B cell (primary cell): ENCODE results near the gene ZER1. TPM values are rescaled to one million over a fixed set of nuclear protein-coding genes. Genes with fewer than 3 reads are reported as not detected.

Source experiments
- ATAC-seq: fragments of 200-7000 bp; cut with Tn5 transposase; one replicate; pipeline ENCODE4 v1.10.0; 2021; ENCODE audit warnings: low read depth, mild to moderate bottlenecking, moderate number of reproducible peaks, moderate library complexity
- CTCF ChIA-PET: fragments of 350-600 bp; sonication (Branson Sonifier 250); formaldehyde crosslinking; loops from one replicate; lab custom pipeline; 2021; ENCODE audit warnings: antibody characterized with exemption, inconsistent platforms; lab: Charles Lee
- POLR2A ChIA-PET: fragments of 350-600 bp; sonication (Branson Sonifier 250); formaldehyde crosslinking; loops from one replicate; lab custom pipeline; 2021; ENCODE audit warnings: antibody characterized with exemption; lab: Charles Lee
- DNase-seq: peaks from one replicate; pipeline ENCODE4 v3.0.0; 2013
- H2AFZ ChIP-seq: 2 replicates; pipeline ENCODE4 v1.6.1; 2012; ENCODE audit warnings: mild to moderate bottlenecking, low read depth, low read length; ENCODE audit not compliant: insufficient read depth, poor library complexity, severe bottlenecking
- H3K27ac ChIP-seq, 2 donors: 1 replicate in 1 of 2; 2 replicates in 1 of 2; pipeline ENCODE4 v1.5.1; 2012 to 2013; ENCODE audit warnings: low read length in 2 of 2, mild to moderate bottlenecking in 2 of 2, moderate library complexity in 1 of 2
- H3K27me3 ChIP-seq, 4 experiments: fragments of 200-600 bp in 1 of 4; sonication (generic) in 1 of 4; replicated peaks in 1 of 4; 1 replicate in 2 of 4; 2 replicates in 2 of 4; pipeline versions ENCODE4 v1.6.1 to v1.7.0; 2013 to 2016; ENCODE audit warnings: low read length in 3 of 4, mild to moderate bottlenecking in 2 of 4, mixed read lengths in 1 of 4, moderate library complexity in 1 of 4; ENCODE audit not compliant: insufficient read depth in 4 of 4, control insufficient read depth in 3 of 4; ENCODE audit errors: control extremely low read depth in 1 of 4
- H3K36me3 ChIP-seq, 2 experiments: replicated peaks in 1 of 2; 1 replicate in 1 of 2; 2 replicates in 1 of 2; pipeline versions ENCODE4 v1.6.1 to v1.7.1; 2013; ENCODE audit warnings: low read length in 1 of 2; ENCODE audit not compliant: insufficient read depth in 2 of 2, control insufficient read depth in 1 of 2; ENCODE audit errors: control extremely low read depth in 1 of 2, extremely low read depth in 1 of 2
- H3K4me1 ChIP-seq, 2 donors: fragments of 200-600 bp in 1 of 2; sonication (generic) in 1 of 2; 1 replicate in 1 of 2; 2 replicates in 1 of 2; pipeline versions ENCODE4 v1.5.1 to v1.6.1; 2013 to 2017; ENCODE audit warnings: low read length in 2 of 2; ENCODE audit not compliant: control insufficient read depth in 2 of 2, insufficient read depth in 2 of 2
- H3K4me2 ChIP-seq: replicated peaks from 2 replicates; pipeline ENCODE3; 2012; ENCODE audit warnings: mild to moderate bottlenecking, low read depth, low read length; ENCODE audit not compliant: poor library complexity, severe bottlenecking
- H3K4me3 ChIP-seq, 5 experiments: fragments of 200-600 bp in 1 of 5; sonication (generic) in 1 of 5; 1 replicate in 3 of 5; 2 replicates in 2 of 5; pipeline versions ENCODE4 v1.5.1 to v1.7.0; 2011 to 2016; ENCODE audit warnings: low read length in 4 of 5, mild to moderate bottlenecking in 4 of 5, low read depth in 2 of 5, control low read depth in 1 of 5, moderate library complexity in 1 of 5; ENCODE audit not compliant: insufficient read depth in 1 of 5; ENCODE audit errors: control extremely low read depth in 1 of 5, extremely low read depth in 1 of 5
- H3K79me2 ChIP-seq: fragments of 200-600 bp; sonication (generic); one replicate; pipeline ENCODE4 v1.6.0; 2016; ENCODE audit warnings: low read length; ENCODE audit not compliant: control insufficient read depth, insufficient read depth
- H3K9ac ChIP-seq: fragments of 200-600 bp; sonication (generic); 2 replicates; pipeline ENCODE4 v1.6.1; 2017; ENCODE audit warnings: mild to moderate bottlenecking, low read length, moderate library complexity
- H3K9me3 ChIP-seq, 3 donors: one replicate each; pipeline versions ENCODE4 v1.6.1 to v1.7.1; 2013; ENCODE audit warnings: low read length in 2 of 3; ENCODE audit not compliant: control insufficient read depth in 2 of 3, insufficient read depth in 1 of 3; ENCODE audit errors: control extremely low read depth in 1 of 3
- H4K20me1 ChIP-seq: 2 replicates; pipeline ENCODE4 v1.6.0; 2012; ENCODE audit warnings: mild to moderate bottlenecking, low read length; ENCODE audit not compliant: insufficient read depth, control insufficient read depth, poor library complexity, severe bottlenecking
- H3K27ac Mint-ChIP-seq: one replicate; pipeline ENCODE4 v1.8.0; 2021; ENCODE audit warnings: mixed read lengths
- H3K27me3 Mint-ChIP-seq: one replicate; pipeline ENCODE4 v1.8.0; 2021; ENCODE audit warnings: mixed read lengths
- H3K4me1 Mint-ChIP-seq: one replicate; pipeline ENCODE4 v1.8.0; 2021; ENCODE audit warnings: mixed read lengths
- H3K4me3 Mint-ChIP-seq: one replicate; pipeline ENCODE4 v1.8.0; 2021; ENCODE audit warnings: mixed read lengths
- H3K9me3 Mint-ChIP-seq: one replicate; pipeline ENCODE4 v1.8.0; 2022; ENCODE audit warnings: mixed read lengths; ENCODE audit not compliant: insufficient read depth
- CTCF ChIP-seq: fragments of 200-600 bp; IDR thresholded peaks from one replicate; pipeline ENCODE4 v1.8.0; 2022; ENCODE audit warnings: antibody characterized with exemption, mild to moderate bottlenecking
- EZH2 ChIP-seq: IDR thresholded peaks from 2 replicates; pipeline ENCODE4 v1.6.1; 2012; ENCODE audit warnings: borderline replicate concordance, low read depth, mild to moderate bottlenecking, moderate library complexity, low read length; ENCODE audit not compliant: insufficient read depth, poor library complexity, severe bottlenecking
- WGBS: methylation state at CpG from one replicate; pipeline ENCODE4 v1.1.5; 2013; ENCODE audit warnings: missing lambda C conversion rate; ENCODE audit not compliant: insufficient coverage; 5-methylcytosine and 5-hydroxymethylcytosine counted together
- intact Hi-C: fragments of 100-400 bp; cut with micrococcal nuclease; formaldehyde crosslinking; loops from one replicate; pipeline ENCODE4 v1.10.0; 2022
- polyA plus RNA-seq: library from polyadenylated mRNA; depleted of rRNA; stranded (reverse); fragments of >200 nt; gene quantifications from 2 replicates; pipeline ENCODE4 v1.2.3, GENCODE V29; 2012
- total RNA-seq, 2 donors: library from RNA; stranded (reverse); fragments of 120-200 nt in 1 of 2; gene quantifications; 1 replicate in 1 of 2; 2 replicates in 1 of 2; pipeline versions ENCODE4 v1.2.3 to v1.2.4, GENCODE V29; 2013 to 2022

Gene ZER1
- total and polyA plus RNA-seq, 2 donors (not counting 1 experiment from before 2014, with no cell fraction given) = 26.9 to 42.2 TPM

- ChIA-PET CTCF (interaction anchor here (0.6 to 0.7 kb wide), 2 partner anchors 10 to 51 kb away, joined by 3 to 4 read pairs; no protein-coding TSS in a partner anchor), POLR2A (no interaction called here)
- Histone ChIP-seq H3K27ac (no peak overlapping the region), H3K4me3 (no peak overlapping the region), H3K79me2 (no peaks in the 10 kb centered on the region), H3K9ac (no peak overlapping the region), H2AFZ (no peak overlapping the region), H3K4me2 (no peak overlapping the region), H3K36me3 (no peaks in the 10 kb centered on the region), H4K20me1 (no peaks in the 10 kb centered on the region), H3K4me1 (peaks cover 4 to 11% of the 10 kb centered on the region in 2 donors), H3K9me3 (no peaks in the 10 kb centered on the region), H3K27me3 (no peaks in the 10 kb centered on the region)
- DNase-seq = no peak
- Mint-ChIP-seq H3K27ac (no peak overlapping the region), H3K4me3 (no peak overlapping the region), H3K4me1 (peaks cover 7% of the 10 kb centered on the region), H3K9me3 (no peaks in the 10 kb centered on the region), H3K27me3 (no peaks in the 10 kb centered on the region)
- no peak for ATAC-seq
- TF ChIP-seq CTCF (no peak), EZH2 (no peak)
- WGBS = 95% methylated on average over 23 of the region's 23 CpGs
- intact Hi-C loops = no loop called here
Measured at GRCh38 chr9:128706671-128707381, 64.9 kb downstream of the ZER1 start.

- peaks cover 10% of the 10 kb centered on the region for H3K4me1 Mint-ChIP-seq
- no peaks in the 10 kb centered on the region for H3K36me3 ChIP-seq
- ChIA-PET POLR2A (interaction anchor here (0.6 kb wide), 1 partner anchor 16 kb away, joined by 5 read pairs; no protein-coding TSS in a partner anchor), CTCF (interaction anchor here (0.7 to 1.2 kb wide), 2 partner anchors 9 to 46 kb away, joined by 3 to 4 read pairs; no protein-coding TSS in a partner anchor)
- no peak overlapping the region for H3K27ac ChIP-seq
- no peaks in the 10 kb centered on the region for H3K9me3 ChIP-seq
- no peaks in the 10 kb centered on the region for H3K27me3 ChIP-seq
- no CpG with 5 or more reads among the region's 1 CpG for WGBS
- H3K9ac ChIP-seq = no peak overlapping the region
- H3K4me3 ChIP-seq = no peak overlapping the region
- no peak overlapping the region for H3K27ac Mint-ChIP-seq
- TF ChIP-seq EZH2 = no peak
- no peak for TF ChIP-seq CTCF
- H3K79me2 ChIP-seq = no peaks in the 10 kb centered on the region
- no peaks in the 10 kb centered on the region for H3K27me3 Mint-ChIP-seq
- ATAC-seq (no peak), DNase-seq (no peak)
- intact Hi-C loops = no loop called here
- H2AFZ ChIP-seq = no peak overlapping the region
- no peak overlapping the region for H3K4me2 ChIP-seq
- H3K9me3 Mint-ChIP-seq = no peaks in the 10 kb centered on the region
- H4K20me1 ChIP-seq = no peaks in the 10 kb centered on the region
- peaks cover 9 to 17% of the 10 kb centered on the region in 2 donors for H3K4me1 ChIP-seq
- no peak overlapping the region for H3K4me3 Mint-ChIP-seq
Measured at GRCh38 chr9:128706045-128706444, 65.7 kb downstream of the ZER1 start.
